B cell (primary cell): ENCODE results near the gene SYNE1.

ENCODE experiments used
- CTCF ChIP-seq: fragments of 200-600 bp; IDR thresholded peaks from one replicate; pipeline ENCODE4 v1.8.0; 2022; ENCODE audit warnings: antibody characterized with exemption, mild to moderate bottlenecking
- EZH2 ChIP-seq: IDR thresholded peaks from 2 replicates; pipeline ENCODE4 v1.6.1; 2012; ENCODE audit warnings: borderline replicate concordance, low read depth, mild to moderate bottlenecking, moderate library complexity, low read length; ENCODE audit not compliant: insufficient read depth, poor library complexity, severe bottlenecking

- TF ChIP-seq EZH2 (no peak), CTCF (no peak)
These were observed 407.8 kb downstream of the SYNE1 start for GRCh38 chr6:152229330-152229729.
